ENCODE data around the gene LRMDA.

DNA sequence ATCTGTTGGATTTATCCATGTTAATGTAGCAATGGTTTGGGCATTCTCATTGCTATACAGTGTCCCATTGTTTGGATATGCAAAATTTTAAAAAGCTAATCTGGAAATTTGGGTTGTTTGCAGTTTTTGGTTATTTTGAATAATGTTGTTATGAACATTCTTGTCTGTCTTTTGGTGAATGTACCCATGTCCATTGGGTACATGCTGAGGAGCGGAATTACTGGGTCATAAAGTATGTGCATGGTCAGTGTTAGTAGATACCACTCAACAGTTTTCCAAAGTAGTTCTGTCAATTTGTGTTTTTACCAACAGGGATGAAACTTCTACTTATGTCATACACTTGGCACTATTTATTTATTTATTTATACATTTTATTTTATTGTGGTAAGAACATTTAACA, 153.9 kb downstream of the LRMDA start:
- TF ChIP-seq CTCF (IDR thresholded peaks at IDR 0.05) (no peak), POLR2A (IDR thresholded peaks at IDR 0.05) (no peak)

Measured in adrenal gland (tissue), 5 donors.